ENCODE measurements around the gene HOXC12. TPM values are rescaled to one million over a fixed set of nuclear protein-coding genes. Genes with fewer than 3 reads are reported as not detected.

Gene HOXC12
- total and polyA plus RNA-seq, 2 of the 8 experiments (the other 6 are each of a cell fraction or from before 2014, with no cell fraction given): not detected

DNA sequence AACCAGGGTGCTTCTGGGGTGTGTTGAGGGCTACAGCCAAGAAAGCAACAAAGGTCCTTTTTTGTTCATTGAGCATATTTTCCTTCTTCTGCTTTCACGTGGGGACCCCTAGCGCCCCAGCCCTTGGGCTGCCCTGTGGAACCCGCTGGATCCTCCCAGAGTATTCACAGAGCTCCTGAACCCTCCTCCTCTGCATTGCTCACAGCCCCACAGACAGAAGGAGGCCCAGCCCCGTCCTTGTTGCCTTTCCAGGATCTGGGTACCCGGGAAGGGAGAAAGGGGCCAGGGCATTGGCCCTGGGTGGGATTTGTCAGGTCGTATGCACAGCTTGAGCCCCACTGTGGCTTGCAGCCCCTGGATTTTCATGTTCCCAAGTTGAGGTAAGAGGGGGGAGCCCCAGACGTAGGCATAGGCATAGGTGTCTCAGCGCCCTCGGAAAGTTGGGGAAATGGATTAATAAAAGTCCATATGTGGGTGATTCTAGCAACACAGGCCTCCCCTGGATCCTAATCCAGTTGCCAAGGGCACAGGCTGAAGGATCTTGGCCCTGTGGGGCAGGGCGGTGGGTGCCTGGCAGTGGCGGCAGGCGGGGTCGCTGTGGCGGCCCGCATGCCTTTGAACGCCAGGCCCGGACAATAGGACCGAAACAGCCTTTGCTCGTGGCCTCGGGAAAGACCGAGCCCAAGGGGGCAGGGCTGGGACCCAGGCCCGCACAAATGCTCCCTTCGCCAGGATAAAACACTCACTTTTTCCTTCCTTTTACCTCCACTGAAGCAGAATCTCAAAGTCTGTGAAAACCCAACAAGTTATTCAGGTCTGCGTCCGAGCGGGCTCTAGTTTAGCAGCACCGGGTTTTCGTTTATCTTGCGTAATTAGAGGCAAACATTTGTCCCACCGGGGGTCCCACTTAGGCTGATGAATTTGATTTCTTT is 27.2 kb downstream of the HOXC12 start:
- Histone ChIP-seq H4K20me1 (replicated peaks in 1 of 2; ENCODE audit: control insufficient read depth in 1 of 2, insufficient read depth in 2 of 2, low read length in 2 of 2) (peaks cover 16 to 29% of the 10 kb centered on the region in 2 experiments), H2BK120ac (replicated peaks; ENCODE audit: low read depth, low read length) (no peak overlapping the region), H3K4me3 (ENCODE audit: extremely low read depth in 1 of 4, insufficient read depth in 2 of 4, low read depth in 3 of 4, low read length in 4 of 4) (no peak overlapping the region), H4K5ac (ENCODE audit: insufficient read length, low read depth, low read length) (no peak overlapping the region), H2BK5ac (ENCODE audit: low read depth, low read length) (no peak overlapping the region), H3K79me2 (ENCODE audit: control insufficient read depth in 1 of 2, insufficient read depth in 2 of 2, low read length in 2 of 2) (no peaks in the 10 kb centered on the region), H3K23me2 (ENCODE audit: low read depth, low read length) (no peaks in the 10 kb centered on the region; the same call in 1 of the 2 replicates), H3K4me2 (ENCODE audit: insufficient read depth in 1 of 2, low read depth in 2 of 2, low read length in 2 of 2) (no peak overlapping the region), H3K27ac (ENCODE audit: low read depth, low read length) (no peak overlapping the region), H3K14ac (ENCODE audit: insufficient read length) (no peak overlapping the region), H3K9me3 (ENCODE audit: insufficient read depth in 2 of 2, low read depth in 1 of 2, low read length in 1 of 2) (peaks cover 0 to 9% of the 10 kb centered on the region in 2 experiments; a peak in 1 of 4 replicates), H3K27me3 (replicated peaks in 1 of 4; ENCODE audit: control insufficient read depth in 3 of 4, extremely low read depth in 1 of 4, insufficient read depth in 3 of 4, low read length in 3 of 4) (peaks cover 91 to 99% (median 97%) of the 10 kb centered on the region in 4 experiments), H3K9ac (replicated peaks in 1 of 4; ENCODE audit: extremely low read depth in 1 of 4, low read depth in 3 of 4, low read length in 3 of 4) (no peak overlapping the region), H4K8ac (ENCODE audit: extremely low read depth, insufficient read depth, low read length) (no peak overlapping the region), H2BK12ac (ENCODE audit: low read depth, low read length) (0 out of 2 replicates have a peak overlapping the region, but pooled peaks have one; percentile 50), H2AK5ac (ENCODE audit: low read depth, low read length) (no peak overlapping the region), H3K4me1 (replicated peaks in 1 of 4; ENCODE audit: control insufficient read depth in 3 of 4, insufficient read depth in 4 of 4, low read length in 3 of 4) (peaks cover 0 to 6% (median 3%) of the 10 kb centered on the region in 4 experiments; a peak in 4 of 7 replicates), H3K56ac (replicated peaks; ENCODE audit: insufficient read length, low read depth, low read length) (no peak overlapping the region), H2BK15ac (ENCODE audit: low read length) (no peak overlapping the region), H4K91ac (replicated peaks; ENCODE audit: insufficient read length, low read length) (no peak overlapping the region), H3K36me3 (ENCODE audit: control insufficient read depth in 2 of 4, insufficient read depth in 4 of 4, low read length in 3 of 4) (peaks cover 0 to 8% (median 0%) of the 10 kb centered on the region in 4 experiments; a peak in 1 of 8 replicates), H3K79me1 (ENCODE audit: low read depth, low read length) (no peaks in the 10 kb centered on the region), H3K23ac (ENCODE audit: insufficient read length) (no peak overlapping the region), H3K18ac (ENCODE audit: extremely low read depth, low read length) (no peak overlapping the region), H3K4ac (replicated peaks; ENCODE audit: insufficient read length, low read depth, low read length) (no peak overlapping the region), H2BK20ac (ENCODE audit: low read length) (no peak overlapping the region), H2AFZ (ENCODE audit: low read length) (no peak overlapping the region)
- 13% methylated on average over 30 of the region's 30 CpGs; no CpG with 5 or more reads in 1 of the 2 experiments for WGBS, 2 experiments (ENCODE audit: extremely low coverage in 1 of 2, insufficient coverage in 1 of 2, insufficient read length in 1 of 2, insufficient replicate concordance in 2 of 2, low coverage in 1 of 2, low lambda C conversion rate in 2 of 2, missing lambda C conversion rate in 1 of 2)
- ChIA-PET POLR2A (ENCODE audit: partially characterized antibody) (no interaction called here), CTCF (ENCODE audit: partially characterized antibody) (interaction anchor here (0.6 to 2.4 kb wide), 4 partner anchors 9 to 296 kb away, joined by 3 to 7 read pairs (median 4); no protein-coding TSS in a partner anchor)
- FAIRE-seq: no peak
- no peak for DNase-seq (ENCODE audit: low read depth in 1 of 2, low spot score in 2 of 2)
- TF ChIP-seq EZH2 (IDR thresholded peaks at IDR 0.05; ENCODE audit: low read depth, low read length, severe bottlenecking): peak; percentile 94
- peak; percentile 93; the same call in 1 of the 2 replicates for TF ChIP-seq CBX8 (IDR thresholded peaks at IDR 0.05; ENCODE audit: borderline replicate concordance, low read depth, low read length)
- peak; percentile 2 for TF ChIP-seq RNF2 (IDR thresholded peaks at IDR 0.05; ENCODE audit: borderline replicate concordance, low read depth, low read length, missing control alignments, poor library complexity, severe bottlenecking)
- TF ChIP-seq POLR2A (IDR thresholded peaks at IDR 0.05; ENCODE audit: control extremely low read depth in 1 of 2, low read depth in 2 of 2, low read length in 2 of 2): no peak
- TF ChIP-seq SAP30 (IDR thresholded peaks at IDR 0.05; ENCODE audit: insufficient read depth, insufficient replicate concordance, low read length): no peak
- no peak for TF ChIP-seq PHF8 (conservative IDR thresholded peaks at IDR 0.05; ENCODE audit: low read depth, low read length)
- TF ChIP-seq POU5F1 (IDR thresholded peaks at IDR 0.05; ENCODE audit: low read depth, low read length): no peak
- no peak for TF ChIP-seq BACH1 (IDR thresholded peaks at IDR 0.05; ENCODE audit: low read length)
- peak; percentile 96 for TF ChIP-seq SUZ12 (IDR thresholded peaks at IDR 0.05; ENCODE audit: low read length)
- no peak for TF ChIP-seq CHD1 (IDR thresholded peaks at IDR 0.05; ENCODE audit: low read depth, low read length)
- peak; percentile 42; the same call in 1 of the 2 replicates for TF ChIP-seq CEBPB (IDR thresholded peaks at IDR 0.05; ENCODE audit: low read depth, low read length)

Data from H1 (cell line).